NCI-H1694 (cell line): ENCODE results near the gene NATD1.
A peak's percentile ranks its signal among the peaks of the same experiment; 100 is the strongest.
"Not testable (repeated sequence)": the region's sequence is repeated elsewhere in the genome, so short reads cannot be mapped to it uniquely, and the experiment has no call there.

Source experiments
- DNase-seq: peaks from one replicate; lab custom pipeline; 2025; lab: John Stamatoyannopoulos, UW

Gene NATD1

DNA sequence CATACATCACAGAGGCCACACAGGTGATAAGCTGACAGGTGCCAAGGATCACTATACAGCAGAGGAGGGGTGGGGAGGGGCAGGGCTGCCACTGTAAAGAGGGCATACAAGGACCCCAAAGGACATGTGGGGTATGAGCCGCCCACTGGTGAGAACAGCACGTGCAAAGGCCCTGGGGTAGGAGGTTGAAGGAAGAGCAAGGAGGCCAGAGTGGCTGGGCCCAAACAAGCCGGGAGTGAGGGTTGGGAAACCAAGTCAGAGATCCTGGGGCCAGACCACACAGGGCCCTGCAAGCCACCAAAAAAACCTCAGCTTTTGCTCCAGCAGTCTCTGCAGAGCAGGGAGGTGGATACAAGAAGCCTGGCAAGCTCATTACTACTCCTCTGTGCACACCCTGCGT, 6.5 kb downstream of the NATD1 start:
- no peak for DNase-seq

- DNase-seq = no peak
These were observed 7.5 kb downstream of the NATD1 start for GRCh38 chr17:21245639-21246084.

DNA sequence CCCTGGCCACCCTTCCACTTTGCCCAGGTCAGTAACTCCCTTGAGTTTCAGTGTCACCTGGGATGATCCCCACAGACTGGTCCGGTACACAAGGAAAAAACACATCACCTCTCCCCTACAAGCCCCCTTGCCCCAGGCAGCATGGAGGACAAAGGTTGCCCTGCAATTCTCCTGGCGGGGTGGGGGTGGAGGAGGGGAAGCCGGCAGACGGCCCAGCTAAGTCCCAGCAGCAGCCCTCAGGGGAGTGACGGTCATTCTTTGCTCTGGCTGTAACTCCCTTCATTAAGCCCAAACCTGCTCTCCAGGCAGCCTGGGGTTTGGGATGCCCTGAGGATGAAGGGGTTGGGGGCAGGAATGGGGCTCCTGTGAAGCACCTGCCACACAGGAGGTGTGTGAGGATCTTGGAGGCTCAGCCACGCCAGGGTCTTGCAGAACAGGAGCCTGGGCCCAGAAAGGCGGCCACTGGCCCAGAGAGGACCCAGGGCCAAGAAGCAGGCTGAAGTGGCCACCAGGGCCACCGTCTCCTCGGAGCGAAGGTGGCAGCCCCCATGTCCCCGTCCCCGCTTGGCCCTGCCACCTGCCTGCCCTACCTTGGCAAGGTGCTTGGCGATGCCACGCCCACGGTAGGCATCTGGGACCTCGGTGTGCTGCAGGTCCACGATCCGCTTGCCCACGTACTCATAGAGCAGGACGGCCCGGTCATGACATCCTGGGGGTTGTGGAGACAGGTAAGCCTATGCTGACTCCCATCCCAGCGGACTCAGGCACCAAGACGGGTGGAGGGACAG, 9.5 kb downstream of the NATD1 start:
- DNase-seq = no peak

DNA sequence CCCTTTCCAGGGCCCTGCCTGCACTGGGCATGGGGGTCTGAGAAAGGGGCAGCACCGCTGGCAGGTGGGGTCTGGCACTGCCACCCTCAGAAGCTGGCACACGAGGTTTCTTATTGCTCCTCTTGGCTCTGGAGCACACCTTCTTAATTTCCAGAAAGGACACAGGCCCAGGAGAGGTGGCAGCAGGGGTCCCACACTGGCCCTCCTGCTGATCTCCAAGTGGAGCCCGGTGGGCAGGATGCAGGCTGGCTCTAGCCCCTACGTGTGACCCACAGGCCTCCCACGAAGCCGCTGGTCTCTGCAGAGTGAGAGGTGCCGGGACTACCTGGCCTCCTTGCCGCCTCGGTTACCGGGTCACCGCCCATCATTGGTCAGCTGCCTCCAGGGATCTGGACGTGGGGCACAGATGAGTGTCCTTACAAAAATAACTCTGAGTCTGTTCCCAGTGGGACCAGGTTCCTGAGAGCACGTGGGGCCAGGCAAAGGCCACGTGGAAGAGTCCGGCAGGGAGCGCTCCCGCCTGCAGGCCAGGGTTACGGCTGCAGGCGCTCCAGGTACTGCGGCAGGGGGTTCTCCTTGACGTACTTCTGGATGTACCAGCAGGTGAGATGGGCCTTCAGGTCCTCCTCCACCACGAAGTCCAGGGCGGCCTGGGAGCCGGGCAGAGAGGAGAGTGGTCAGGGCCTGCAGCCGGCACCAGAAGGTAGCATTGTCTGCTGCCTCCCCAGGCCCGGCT, 10.3 kb downstream of the NATD1 start:
- no peak for DNase-seq

DNA sequence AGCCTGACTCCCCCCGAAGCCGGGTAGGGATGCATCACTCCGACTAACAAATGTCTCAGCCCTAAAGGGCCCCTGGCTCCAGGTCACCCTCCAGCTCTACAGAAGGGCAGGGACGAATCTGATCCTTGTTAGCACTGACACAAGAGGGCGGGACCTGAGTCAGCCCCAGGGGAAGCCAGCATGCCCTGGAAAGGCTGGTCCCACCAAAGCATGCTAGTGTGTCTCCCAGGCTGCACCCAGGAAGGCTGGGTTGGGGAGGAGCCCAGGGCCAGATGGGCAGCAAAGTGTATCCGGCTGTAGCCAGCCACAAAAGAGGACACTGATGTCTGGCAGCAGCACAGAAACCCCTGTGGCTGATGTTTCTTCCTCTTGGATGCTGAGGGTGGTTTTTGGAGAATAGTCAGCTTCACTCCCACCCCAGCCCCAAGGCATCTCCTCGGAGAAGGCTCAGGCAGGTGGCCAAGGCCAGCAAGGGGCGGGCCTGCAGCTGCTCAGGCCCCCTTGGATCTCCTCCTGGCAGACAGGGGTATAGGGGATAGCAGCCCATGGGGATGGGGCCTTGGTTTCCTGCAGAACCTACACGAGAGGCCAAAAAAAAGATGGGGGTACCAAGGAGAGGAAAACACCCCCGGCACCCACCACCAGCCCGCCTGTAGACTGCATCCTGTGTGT, 11.0 kb downstream of the NATD1 start:
- no peak for DNase-seq

- DNase-seq = no peak
These were observed 11.6 kb downstream of the NATD1 start for GRCh38 chr17:21241564-21241963.

- no peak for DNase-seq
These were observed 12.7 kb downstream of the NATD1 start for GRCh38 chr17:21240369-21241055.

DNA sequence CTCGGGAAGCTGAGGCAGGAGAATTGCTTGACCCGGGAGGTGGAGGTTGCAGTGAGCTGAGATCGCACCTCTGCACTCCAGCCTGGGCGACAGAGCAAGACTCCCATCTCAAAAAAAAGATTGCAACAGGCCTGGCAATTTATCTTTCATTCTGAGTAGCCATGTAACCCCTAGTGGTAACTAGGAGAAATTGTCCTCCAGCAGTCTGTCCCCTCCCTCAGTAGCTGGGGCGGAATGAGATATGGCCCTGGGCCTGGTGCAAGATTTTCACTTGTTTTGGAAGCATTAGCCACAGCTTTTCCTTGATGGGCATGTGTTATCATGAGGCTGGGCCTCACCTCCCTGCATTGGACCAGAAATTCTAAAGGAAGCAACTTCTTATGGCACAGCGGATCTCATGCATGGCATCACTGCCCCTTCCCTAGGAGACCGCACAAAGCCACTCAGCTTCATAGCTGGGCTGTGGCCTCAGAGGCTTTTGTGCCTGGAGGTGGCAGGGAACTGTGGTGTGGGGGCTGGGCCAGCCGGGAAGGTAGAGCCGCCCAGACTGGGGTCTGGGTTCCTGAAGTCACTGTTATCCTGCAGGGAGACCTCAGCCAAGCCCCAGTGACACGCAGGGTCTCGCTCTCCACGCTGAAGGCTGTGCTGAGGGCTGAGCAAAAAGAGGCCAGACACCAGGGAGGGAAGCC, 13.4 kb downstream of the NATD1 start:
- peak; percentile 32 for DNase-seq

DNA sequence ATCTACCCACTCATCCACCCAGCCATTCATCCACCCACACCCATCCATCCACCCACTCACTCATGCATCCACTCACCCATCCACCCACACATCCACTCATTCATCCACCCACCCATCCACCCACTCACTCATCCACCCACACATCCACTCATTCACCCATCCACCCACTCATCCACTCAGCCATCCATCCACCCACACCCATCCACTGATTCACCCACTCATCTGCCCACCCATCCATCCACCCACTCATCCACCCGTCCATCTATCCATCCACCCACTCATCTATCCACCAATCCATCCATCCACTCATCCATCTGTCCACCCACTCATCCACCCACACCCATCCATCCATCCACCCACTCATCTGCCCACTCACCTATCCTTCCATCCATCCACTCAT, 17.3 kb downstream of the NATD1 start:
- no peak for DNase-seq

- no peak for DNase-seq
These were observed 19.4 kb downstream of the NATD1 start for GRCh38 chr17:21233581-21234347.

- no peak for DNase-seq
These were observed 21.0 kb downstream of the NATD1 start for GRCh38 chr17:21232033-21232749.

DNA sequence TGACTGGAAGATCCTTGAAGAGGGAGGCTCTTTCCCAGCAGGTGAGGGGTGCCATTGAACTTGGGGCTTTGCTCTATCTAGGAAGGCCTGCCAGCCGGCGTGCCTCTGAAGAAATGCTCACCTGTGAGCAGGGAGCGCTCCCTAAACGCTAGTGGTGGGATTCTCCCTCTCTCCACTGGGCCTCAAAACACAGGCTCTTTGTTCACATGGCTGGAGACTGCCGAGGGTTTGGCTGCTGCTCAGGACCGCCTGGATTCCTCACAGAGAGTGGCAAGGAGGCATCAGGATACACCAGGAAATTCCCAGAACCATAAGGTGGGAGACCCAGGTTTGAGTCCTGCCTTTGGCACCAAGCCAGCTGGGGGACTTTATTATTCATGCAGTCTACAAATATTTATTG, 21.7 kb downstream of the NATD1 start:
- no peak for DNase-seq

GRCh38 chr17:21228845-21229244, 24.4 kb downstream of the NATD1 start:
- DNase-seq = no peak

- DNase-seq = no peak
These were observed 25.1 kb downstream of the NATD1 start for GRCh38 chr17:21228111-21228510.

- DNase-seq = not testable (repeated sequence)
These were observed 25.9 kb downstream of the NATD1 start for GRCh38 chr17:21227277-21227676.

- DNase-seq = no peak
These were observed 30.1 kb downstream of the NATD1 start for GRCh38 chr17:21223086-21223485.

DNA sequence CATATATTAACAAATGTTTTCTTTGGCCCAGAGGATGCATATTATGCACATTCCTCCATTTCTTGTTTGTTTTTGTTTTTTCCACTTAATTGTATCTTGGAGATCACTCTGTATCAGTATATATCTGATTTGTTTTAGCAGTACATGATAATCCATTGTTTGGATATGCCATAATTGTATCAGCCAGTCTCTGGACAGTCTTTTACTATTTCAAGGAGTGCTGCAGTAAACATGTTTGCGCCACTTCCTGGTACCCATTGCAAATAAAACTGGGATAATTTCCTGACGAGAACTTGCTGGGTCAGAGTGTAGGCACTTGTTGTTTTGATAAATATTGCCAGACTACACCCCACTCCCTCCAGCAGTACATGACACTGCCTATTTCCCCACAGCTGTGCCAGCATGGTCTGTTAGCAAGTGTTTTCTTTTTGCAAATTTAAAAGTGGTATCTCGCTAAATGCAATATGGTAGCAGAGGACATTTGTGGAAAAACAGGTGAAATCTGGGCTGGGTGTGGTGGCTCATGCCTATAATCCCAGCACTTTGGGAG, 34.3 kb downstream of the NATD1 start:
- DNase-seq = no peak

GRCh38 chr17:21218101-21218500, 35.1 kb downstream of the NATD1 start:
- DNase-seq = peak; percentile 3

DNA sequence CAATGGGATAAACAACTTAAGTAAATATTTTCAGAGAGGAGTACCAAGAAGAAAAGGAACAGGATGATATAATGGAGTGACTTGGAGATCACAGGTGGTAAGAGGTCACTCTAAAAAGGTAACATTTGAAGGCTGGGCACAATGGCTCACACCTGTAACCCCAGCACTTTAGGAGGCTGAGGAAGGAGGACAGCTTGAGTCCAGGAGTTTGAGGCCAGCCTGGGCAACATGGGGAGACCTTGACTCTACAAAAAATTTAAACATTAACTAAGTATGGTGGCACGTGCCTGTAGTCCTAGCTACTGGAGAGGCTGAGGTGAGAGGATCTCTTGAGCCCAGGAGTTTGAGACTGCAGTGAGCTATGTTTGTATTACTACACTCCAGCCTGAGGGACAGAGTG, 35.9 kb downstream of the NATD1 start:
- DNase-seq = no peak

DNA sequence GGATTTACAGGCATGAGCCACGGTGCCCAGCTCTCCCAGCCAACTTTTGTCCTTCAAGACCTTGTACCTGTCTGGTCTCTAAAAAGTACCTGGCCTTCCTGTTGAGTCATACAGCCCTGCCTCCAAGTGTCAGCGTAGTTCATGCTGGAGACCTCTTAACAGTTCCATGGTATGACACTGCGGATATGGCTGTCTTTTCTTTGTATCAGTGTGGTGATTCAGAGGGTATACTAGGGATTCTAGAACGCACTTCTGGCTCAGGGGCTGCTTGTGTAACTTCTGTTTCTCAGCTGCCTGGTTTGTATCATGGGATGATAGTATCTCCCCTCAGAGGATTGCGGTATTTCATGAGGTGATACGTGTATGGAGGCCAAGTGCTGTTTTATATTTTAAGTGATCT, 37.3 kb downstream of the NATD1 start:
- no peak for DNase-seq
